HG03432 (cell line): ENCODE measurements around the gene RGL4.

ENCODE experiments used
- ATAC-seq: cut with Tn5 transposase; IDR thresholded peaks from one replicate; pipeline ENCODE4 v1.9.1; 2021; ENCODE audit warnings: mild to moderate bottlenecking, moderate library complexity; ENCODE audit not compliant: unreplicated experiment

RGL4 gene

GRCh38 chr22:23697031-23697970, 6.5 kb downstream of the RGL4 start:
- ATAC-seq = no peak

DNA sequence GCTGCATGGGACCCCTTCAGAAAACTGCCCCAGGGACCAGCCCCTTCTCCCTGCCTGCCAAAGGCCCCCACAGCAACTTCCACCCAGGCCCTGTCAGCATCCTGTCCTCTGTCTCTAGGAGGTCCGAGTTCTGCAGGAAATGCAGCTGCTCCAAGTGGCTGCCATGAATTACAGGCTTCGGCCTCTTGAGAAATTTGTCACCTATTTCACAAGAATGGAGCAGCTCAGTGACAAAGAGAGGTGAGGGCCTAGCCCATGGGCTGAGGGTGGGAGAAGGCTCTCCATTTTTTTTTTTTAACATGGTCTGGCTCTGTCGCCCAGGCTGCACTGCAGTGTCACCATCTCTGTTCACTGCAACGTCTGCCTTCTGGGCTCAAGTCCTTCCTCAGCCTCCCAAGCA, 7.3 kb downstream of the RGL4 start:
- ATAC-seq = no peak

GRCh38 chr22:23698673-23699235, 7.9 kb downstream of the RGL4 start:
- no peak for ATAC-seq

- ATAC-seq = no peak
These were observed 9.9 kb downstream of the RGL4 start for GRCh38 chr22:23700706-23701105.

- no peak for ATAC-seq
These were observed 13.2 kb downstream of the RGL4 start for GRCh38 chr22:23704062-23704461.

DNA sequence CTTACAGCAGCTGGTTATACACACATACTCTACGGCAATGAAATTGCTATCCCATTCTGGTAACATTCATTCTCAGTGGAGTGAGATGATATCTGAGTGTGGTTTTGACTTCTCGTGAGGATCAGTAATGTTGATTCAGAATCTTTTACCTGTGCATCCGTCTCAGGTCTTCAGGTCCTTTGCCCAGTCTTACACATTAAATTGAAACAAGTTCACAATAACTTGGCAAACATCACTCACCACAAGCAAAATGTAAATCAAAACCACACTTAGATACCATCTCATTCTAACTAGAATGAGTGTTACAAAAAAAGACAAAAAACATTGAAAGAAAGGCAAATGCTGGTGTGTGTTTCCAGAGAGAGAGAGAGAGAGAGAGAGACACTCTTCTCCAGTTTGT, 14.0 kb downstream of the RGL4 start:
- ATAC-seq = no peak

DNA sequence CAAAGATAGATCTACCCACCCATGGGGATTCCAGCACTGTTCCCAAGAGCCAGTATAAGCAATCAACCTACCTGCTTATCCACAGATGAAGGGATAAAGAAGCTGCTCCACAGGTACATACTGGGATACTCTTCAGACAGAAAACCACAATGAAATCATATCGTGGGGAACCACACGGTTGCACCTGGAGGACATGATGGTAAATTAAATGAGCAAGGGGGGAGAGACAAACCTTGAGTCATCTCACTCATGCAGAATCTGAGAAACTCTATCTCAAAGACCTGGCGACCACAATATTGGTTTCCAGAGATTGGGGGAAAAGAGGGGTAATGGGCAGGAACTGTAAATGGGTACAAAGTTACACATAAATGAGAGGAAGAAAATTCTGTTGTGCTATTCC, 14.5 kb downstream of the RGL4 start:
- ATAC-seq = no peak

- no peak for ATAC-seq
These were observed 17.5 kb downstream of the RGL4 start for GRCh38 chr22:23708270-23708669.

GRCh38 chr22:23709107-23709506, 18.3 kb downstream of the RGL4 start:
- ATAC-seq = no peak

GRCh38 chr22:23712256-23712655, 21.4 kb downstream of the RGL4 start:
- ATAC-seq = no peak

GRCh38 chr22:23713696-23714595, 23.1 kb downstream of the RGL4 start:
- no peak for ATAC-seq

- no peak for ATAC-seq
These were observed 24.1 kb downstream of the RGL4 start for GRCh38 chr22:23714596-23715578.

GRCh38 chr22:23715806-23716375, 25.1 kb downstream of the RGL4 start:
- ATAC-seq = no peak

- peak; percentile 92 for ATAC-seq
These were observed 26.3 kb downstream of the RGL4 start for GRCh38 chr22:23716811-23717801.

DNA sequence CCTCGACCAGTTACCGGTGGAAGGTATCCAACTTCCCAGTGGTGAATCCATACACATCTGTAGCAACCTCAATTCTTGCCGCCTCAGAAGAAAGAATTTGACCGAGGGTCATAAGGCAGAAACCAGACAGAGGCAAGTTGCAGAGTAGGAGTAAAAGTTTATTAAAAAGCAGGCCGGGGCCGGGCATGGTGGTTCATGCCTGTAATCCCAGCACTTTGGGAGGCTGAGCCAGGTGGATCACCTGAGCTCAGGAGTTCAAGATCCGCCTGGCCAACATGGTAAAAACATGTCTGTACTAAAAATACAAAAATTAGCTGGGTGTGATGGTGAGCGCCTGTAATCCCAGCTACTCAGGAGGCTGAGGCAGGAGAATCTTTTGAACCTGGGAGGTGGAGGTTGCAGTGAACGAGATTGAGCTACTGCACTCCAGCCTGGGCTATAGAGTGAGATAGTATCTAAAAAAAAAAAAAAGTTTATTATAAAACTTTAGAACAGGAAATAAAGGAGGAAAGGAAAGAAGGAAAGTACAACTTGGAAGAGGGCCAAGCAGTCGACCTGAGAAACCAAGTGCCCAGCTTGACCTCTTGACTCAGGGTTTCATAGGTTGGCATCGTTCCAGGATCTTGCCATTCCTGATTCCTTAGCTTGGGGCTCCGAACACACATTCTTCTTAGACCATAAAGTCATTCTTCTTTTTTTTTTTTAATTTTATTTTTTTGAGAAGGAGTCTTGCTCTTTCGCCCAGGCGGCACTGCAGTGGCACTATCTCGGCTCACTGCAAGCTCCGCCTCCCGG, 27.8 kb downstream of the RGL4 start:
- ATAC-seq = no peak

DNA sequence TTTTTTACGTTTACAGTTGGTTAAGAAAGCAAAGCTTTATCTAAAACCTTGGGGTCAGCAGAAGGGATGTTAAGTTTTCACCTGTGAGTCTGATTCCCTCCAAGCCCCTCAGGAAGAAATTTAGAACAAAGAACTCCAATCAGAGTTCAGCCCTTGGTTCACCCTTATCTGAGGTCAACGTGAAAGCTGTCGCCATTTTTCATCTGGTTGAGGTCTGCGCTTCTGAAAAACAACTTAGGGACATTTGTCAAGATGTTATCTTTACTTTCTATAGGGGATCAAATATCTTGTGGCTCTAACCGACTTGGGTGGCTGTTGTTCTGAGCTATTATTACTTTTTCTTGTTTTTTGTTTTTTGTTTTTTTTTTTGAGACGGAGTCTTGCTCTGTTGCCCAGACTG, 30.0 kb downstream of the RGL4 start:
- no peak for ATAC-seq

DNA sequence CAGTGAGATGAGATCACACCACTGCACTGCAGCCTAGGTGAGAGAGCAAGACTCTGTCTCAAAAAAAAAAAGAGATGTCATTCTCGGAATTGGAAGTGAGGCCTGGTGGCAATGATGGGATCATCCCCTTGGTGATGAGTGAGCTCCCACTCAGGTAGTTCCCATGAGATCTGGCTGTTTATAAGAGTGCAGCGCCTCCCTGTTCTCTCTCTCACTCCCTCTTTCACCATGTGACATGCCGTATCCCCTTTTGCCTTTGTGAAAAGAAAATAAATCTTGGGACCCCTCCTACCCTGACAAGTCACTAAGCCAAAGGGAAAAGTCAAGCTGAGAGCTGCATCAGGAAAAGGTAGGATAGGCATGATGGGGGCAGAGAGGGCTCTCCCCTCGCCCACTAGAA, 31.3 kb downstream of the RGL4 start:
- no peak for ATAC-seq

- no peak for ATAC-seq
These were observed 31.9 kb downstream of the RGL4 start for GRCh38 chr22:23722724-23723123.
